ENCODE data around the gene INCA1. TPM values are rescaled to one million over a fixed set of nuclear protein-coding genes. Genes with fewer than 3 reads are reported as not detected.
A peak's percentile ranks its signal among the peaks of the same experiment; 100 is the strongest.
"Not testable (repeated sequence)": the region's sequence is repeated elsewhere in the genome, so short reads cannot be mapped to it uniquely, and the experiment has no call there.

Gene INCA1, protein sequence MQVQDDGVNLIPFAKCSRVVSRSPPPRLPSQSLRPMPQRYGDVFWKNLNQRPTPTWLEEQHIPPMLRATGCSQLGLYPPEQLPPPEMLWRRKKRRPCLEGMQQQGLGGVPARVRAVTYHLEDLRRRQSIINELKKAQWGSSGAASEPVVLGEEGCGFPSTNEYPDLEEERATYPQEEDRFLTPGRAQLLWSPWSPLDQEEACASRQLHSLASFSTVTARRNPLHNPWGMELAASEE
- polyA plus RNA-seq = 1 to 10 TPM in 2 of 3 donors, under 1 TPM in 1; 0.47 to 1.6 (median 1.1) TPM

DNA sequence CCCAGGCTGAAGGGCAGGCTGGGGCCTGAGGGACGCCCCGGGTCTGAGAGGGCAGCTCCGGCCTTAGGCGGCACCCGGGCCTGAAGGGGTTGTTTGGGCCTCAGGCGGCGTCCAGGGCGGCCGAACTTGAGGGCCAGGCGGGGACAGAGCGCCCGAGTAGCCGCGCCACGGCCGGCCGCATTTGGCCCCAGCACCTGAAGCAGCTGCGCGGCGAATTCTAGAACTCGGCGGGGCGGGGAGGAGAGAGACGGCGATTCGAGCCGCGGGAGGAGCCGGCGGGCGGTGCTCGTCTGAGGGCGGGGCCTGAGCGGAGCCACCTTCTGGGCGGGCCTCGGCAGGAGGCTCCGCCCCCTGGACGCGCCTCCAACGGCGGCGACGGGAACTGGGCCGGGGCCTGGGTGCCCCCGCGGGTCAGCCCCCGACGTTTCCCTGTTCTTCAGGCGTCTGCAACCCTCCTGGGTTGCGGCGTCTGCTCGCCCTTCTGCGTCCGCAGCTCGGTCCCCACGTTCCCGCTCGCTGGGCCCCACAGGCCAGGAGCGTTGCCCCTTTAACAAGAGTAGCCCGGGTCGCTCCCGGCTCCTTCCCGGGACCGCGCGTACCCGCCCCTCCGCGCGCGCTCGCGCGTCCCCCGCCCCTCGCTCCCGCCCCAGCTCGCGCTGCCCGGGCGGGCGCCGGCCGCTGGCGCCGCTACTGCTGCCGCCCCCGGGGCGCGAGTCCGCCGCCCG lies at the start of gene INCA1, which contains the start of gene KIF1C:
Gene INCA1, minus strand, starts transcription at position 221 of the 725 bp plus-strand sequence. CDS start 3,085 bp downstream, outside the sequence.
Gene KIF1C, plus strand, starts transcription at position 649 of the 725 bp plus-strand sequence. CDS start 2,297 bp downstream, outside the sequence.
- H3K27ac ChIP-seq (ENCODE audit: low read depth, low read length) = peak within 1 kb of the TSS; percentile 54
- WGBS, 3 donors = 0 to 1% (median 1%) methylated on average over 66 to 93 of the region's 93 CpGs

DNA sequence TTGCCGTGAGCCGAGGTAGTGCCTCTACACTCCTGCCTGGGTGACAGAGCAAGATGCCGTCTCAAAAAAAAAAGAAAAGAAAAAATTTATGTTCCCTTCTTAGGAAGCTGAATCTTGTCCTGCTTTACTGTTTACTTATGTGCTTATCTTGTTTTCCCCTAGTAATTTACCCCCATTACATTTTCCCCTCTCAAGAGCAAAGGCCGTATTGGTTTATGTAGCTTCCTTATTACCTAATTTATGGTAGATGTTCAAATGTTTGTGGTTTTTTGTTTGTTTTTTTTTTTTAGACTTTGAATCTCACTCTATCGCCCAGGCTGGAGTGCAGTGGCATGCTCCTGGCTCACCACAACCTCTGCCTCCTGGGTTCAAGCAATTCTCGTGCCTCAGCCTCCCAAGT lies 48.2 kb upstream of the INCA1 start:
- WGBS, 3 donors = 71 to 92% (median 75%) methylated on average over 6 of the region's 6 CpGs
- no peak overlapping the region for H3K27ac ChIP-seq (ENCODE audit: low read depth, low read length)

DNA sequence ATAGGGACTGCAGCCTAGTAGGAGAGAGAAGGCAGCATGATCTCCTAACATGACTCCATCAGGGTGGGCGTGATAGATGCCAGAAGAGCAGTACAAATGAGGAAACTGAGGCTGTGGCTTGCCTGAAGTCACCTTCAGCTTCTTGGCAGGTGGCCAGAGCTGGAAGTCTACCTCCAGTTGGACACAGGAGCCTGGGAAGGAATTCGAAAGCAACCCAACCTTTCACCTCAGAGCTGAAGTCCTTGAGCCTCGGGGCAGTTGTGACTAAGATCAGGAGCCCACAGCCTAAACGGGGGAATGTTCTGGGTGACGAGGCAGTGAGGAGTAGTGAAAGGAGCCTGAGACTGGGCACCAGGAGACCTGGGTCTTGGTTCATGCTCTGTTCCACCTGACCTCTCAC lies 47.3 kb upstream of the INCA1 start:
- WGBS, 3 donors = 88 to 96% (median 89%) methylated on average over 5 of the region's 5 CpGs

DNA sequence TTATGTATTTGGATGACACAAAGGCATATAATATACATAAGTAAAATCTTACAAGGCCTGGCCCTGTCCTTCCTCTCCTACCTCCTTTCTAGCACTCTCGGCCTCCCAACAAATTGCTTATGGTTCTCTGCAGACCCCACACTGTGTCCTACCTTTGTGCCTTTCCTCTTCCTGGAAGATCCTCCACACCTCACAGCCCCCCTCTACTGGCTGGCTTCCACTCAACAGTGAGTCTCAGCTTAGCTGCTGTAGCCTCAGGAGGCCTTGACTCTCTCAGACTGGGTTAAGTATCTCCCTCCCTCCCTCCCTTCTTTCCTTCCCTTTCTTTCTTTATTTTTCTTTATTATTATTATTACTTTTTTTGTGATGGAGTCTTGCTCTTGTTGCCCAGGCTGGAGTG lies 46.2 kb upstream of the INCA1 start:
- H3K27ac ChIP-seq (ENCODE audit: low read depth, low read length) = no peak overlapping the region
- 91 to 100% (median 98%) methylated on average over 1 of the region's 1 CpG for WGBS, 3 donors

More for the DNA sequence above, 47.3 kb upstream of the INCA1 start:
- no peak overlapping the region for H3K27ac ChIP-seq (ENCODE audit: low read depth, low read length)

DNA sequence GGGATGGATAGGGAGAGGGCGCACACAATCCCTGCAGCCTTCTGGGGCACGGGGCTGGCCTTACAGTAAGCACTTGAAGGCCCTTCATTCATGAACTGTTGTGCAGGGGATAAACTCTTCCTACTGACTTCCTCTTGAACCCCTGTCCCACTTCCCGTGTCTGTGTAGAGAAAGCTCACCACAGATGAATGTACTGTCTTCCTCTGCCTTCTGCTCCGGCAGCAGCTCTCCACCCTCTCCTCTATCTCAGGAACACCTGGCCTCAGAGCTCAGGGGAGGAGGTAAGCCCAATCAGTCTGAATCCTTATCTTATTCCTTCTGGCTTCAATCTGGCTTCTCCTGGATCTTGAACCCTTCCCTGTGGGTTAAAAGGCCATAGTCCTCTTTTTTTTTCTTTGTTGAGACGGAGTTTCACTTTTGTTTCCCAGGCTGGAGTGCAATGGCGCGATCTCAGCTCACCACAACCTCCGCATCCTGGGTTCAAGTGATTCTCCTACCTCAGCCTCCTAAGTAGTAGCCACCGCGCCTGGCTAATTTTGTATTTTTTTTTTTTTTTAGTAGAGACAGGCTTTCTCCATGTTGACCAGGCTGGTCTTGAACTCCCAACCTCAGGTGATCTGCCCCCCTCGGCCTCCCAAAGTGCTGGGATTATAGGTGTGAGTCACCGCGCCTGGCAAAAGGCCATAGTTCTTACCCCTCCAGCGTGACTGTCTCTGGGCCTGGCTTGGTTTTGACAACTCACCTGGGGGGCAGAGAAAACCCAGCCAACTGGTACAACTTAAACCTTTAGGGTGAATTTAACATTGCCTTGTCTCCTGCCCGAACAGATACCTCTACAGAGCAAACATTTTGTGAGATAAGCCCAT lies 45.1 kb upstream of the INCA1 start:
- no peak overlapping the region for H3K27ac ChIP-seq (ENCODE audit: low read depth, low read length)
- 74 to 84% (median 80%) methylated on average over 15 of the region's 15 CpGs for WGBS, 3 donors

DNA sequence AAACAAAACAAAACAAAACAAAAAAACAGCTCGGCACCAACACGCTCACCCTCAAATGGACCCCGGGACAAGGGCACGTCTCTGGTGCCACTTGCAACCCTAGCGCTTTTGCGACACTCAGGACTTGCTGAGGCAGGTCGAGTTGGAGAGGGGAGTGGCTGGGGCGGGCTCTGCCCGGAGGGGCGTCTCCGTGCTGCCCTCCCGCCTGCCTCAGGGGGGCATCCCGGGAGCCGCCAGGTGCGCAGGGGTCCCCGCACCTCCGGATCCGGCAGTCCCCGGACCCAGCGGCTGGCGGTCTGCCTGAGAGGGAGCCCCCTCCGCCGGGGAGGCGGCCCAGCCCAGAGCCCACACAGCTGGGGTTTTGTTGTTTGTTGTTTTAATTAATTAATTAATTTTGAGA lies 38.0 kb upstream of the INCA1 start, which contains the start of gene SLC52A1:
Gene SLC52A1, minus strand, starts transcription at position 112 of the 400 bp plus-strand sequence. CDS start 820 bp downstream, outside the sequence.
- WGBS, 3 donors = 9 to 11% (median 9%) methylated on average over 23 to 24 of the region's 24 CpGs

DNA sequence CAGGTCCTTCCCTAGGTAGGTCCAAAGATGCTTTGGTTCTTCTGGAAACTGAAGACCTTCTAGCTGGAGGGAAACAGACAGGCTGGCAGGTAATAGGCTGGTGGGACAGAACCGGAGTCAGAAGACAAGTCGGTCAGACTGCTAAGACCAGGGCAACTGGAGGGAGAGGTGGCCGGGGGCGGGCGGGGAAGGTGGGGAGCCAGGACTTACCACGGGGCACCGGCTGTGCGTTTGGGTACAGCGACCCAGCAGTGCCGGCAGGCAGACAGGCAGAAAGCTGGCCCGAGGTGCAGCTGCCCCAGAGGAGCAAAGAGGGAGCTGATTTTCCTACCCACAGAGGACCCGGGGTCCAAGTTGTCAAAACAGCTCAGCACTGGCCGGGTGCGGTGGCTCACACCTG lies 37.3 kb upstream of the INCA1 start:
- WGBS, 3 donors = 86 to 89% (median 88%) methylated on average over 14 of the region's 14 CpGs
- H3K27ac ChIP-seq (ENCODE audit: low read depth, low read length) = no peak overlapping the region

More for the DNA sequence above, 38.0 kb upstream of the INCA1 start, which contains the start of gene SLC52A1:
- no peak within 1 kb of the TSS for H3K27ac ChIP-seq (ENCODE audit: low read depth, low read length)

DNA sequence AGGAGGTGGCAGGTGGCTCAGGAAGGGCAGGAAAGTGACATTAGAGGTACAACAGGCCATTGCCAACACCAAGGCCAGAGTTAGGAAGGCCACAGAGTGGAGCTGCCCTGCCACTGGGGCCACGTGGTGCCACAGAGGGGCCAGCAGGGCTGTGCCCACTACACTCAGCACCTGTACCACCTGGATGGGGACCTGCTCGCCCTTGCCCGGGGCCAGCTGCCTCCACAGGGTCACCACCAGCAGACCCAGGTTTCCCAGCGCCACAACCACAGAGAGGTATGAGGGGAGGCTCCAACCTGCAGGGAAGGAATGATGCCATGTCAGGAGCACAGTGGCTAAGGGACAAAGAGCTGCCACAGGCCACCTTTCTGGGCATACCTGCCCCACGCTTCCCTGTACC lies 36.7 kb upstream of the INCA1 start:
- 86 to 98% (median 93%) methylated on average over 5 of the region's 5 CpGs for WGBS, 3 donors

DNA sequence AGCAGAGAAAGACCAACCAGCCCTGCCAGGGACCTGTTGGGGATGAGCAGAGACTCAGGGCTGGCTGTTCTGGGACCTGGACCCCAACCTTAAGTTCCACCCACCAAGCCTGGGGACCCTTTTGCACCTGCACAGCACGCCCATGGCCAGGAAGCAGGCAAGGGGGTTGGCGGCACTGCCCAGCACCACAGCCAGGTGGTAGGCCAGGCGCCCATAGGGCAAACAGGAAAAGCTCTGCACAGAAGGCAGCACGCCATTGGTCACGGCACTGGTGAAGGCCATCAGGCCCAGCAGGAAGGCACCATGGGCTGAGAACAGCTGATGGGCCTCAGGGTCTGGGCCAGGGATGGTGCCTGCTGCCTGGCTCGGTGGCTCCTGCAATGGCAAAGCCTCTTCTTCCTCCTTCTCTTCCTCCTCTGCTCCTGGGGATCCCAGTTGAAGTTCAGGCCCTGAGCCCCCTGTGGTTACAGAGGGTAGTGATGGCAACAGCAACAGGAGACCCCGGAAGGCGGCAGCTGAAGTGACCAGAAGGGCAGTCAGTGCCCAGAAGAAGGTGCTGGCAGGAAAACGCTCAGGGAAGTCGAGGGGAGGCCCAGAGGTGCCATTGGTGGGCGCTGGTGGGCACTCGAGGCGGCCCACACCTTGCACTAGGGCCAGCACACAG lies 36.2 kb upstream of the INCA1 start:
- no peak overlapping the region for H3K27ac ChIP-seq (ENCODE audit: low read depth, low read length)
- 85 to 95% (median 92%) methylated on average over 13 of the region's 13 CpGs for WGBS, 3 donors

More for the DNA sequence above, 36.7 kb upstream of the INCA1 start:
- no peak overlapping the region for H3K27ac ChIP-seq (ENCODE audit: low read depth, low read length)

DNA sequence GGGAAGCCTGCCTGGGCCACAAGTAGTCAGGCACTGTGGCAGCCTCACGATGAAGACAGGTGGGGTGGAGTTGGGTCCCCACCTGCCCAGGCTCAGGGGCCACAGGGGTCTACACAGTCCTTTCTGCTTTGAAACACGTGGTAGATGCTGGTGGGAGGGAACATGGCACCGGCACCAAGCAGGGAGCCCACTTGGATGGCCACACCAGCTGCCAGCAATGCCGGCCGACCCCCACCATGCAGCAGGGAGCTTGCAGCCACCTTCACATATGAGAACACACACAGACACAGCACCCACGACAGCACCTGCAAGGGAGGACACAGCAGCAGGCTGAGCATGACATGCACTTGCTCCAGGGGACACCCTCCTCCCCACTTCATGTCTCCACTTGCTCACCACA lies 35.5 kb upstream of the INCA1 start:
- no peak overlapping the region for H3K27ac ChIP-seq (ENCODE audit: low read depth, low read length)
- 87 to 95% (median 94%) methylated on average over 6 of the region's 6 CpGs for WGBS, 3 donors

DNA sequence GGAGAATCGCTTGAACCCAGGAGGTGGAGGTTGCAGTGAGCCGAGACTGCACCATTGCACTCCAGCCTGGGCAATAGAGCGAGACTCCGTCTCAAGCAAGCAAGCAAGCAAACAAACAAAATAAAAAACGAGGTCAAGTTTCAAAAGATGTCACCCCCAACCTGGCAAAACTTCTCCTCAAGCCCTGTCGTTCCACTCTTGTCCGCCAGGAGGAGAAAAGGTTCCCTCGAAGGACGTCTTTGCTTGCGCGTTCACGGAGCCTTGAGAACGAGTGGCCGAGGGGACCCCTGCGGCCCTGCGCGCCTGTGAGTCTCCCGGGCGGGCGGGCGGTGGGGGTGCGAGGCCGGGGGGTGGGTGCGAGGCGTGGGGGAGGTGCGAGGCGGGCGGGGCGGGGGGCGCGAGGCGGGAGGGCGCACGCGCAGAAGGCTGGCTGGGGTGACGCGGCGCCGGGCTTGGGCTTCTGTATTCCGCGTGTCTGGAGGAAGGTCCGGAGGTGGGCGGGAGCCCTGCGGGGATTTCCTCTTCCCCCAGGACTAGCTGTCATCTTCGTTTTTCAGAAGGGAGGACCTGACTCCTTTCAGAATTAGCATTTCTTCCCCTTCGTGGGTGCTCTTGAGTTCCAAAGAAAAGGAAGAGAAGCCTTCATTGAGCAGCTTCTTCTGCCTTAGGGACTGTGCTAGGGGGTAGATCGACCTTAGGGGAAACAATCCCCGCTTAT lies 34.2 kb upstream of the INCA1 start:
- WGBS, 3 donors = 3 to 4% (median 3%) methylated on average over 40 to 48 of the region's 48 CpGs
- H3K27ac ChIP-seq (ENCODE audit: low read depth, low read length) = no peak overlapping the region

DNA sequence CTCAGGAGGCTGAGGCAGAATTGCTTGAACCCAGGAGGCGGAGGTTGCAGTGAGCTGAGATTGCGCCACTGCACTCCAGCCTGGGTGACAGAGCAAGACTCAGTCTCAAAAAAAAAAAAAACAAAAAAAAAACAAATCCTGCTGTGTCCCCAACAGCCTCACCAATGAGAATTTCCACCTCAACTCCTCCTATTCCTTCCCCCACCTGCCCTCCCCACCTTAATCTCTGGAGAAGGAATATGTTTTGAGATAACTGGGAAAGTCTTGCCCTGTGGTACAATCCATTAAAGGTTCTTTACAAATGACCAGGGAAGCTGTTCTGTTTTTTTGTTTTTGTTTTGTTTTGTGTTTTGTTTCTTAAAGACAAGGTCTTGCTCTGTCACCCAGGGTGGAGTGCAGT lies 32.8 kb upstream of the INCA1 start:
- 59 to 73% (median 70%) methylated on average over 2 of the region's 2 CpGs for WGBS, 3 donors
- H3K27ac ChIP-seq (ENCODE audit: low read depth, low read length) = not testable (repeated sequence)

DNA sequence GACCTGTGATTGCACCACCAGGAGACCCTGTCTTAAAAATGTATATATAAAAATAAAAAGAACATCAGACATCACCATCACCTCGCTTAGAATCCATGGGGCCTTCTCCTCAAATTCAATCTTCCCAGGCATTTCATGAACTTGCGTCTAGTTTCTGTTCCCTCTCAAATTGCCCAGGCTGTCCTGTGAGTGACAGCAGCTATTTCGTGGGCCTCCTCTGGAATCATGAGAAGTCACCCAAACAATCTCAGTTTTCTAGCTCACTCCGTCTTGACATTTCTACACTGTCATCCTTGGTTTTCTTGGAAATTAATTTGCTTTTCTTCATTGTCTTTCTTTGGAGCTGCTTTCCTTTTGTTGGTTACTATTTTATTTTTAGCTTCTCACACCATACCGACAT lies 30.6 kb upstream of the INCA1 start:
- 75 to 81% (median 78%) methylated on average over 5 of the region's 5 CpGs for WGBS, 3 donors
- no peak overlapping the region for H3K27ac ChIP-seq (ENCODE audit: low read depth, low read length)

DNA sequence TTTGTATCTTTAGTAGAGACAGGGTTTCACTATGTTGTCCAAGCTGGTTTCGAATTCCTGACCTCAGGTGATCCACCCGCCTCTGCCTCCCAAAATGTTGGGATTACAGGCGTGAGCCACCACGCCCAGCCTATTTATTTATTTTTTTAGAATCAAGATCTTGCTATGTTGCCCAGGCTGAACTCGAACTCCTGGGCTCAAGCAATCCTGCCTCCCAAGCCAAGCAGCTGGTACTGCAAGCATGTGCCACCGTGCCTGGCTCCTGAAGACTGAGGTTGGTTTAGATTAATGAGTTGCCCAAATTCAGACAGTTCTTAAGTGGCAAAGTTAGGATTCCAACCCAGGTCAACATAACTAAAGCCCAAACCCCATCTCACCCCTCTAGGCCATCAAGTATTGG lies 30.0 kb upstream of the INCA1 start:
- 82 to 91% (median 90%) methylated on average over 6 of the region's 6 CpGs for WGBS, 3 donors
- no peak overlapping the region for H3K27ac ChIP-seq (ENCODE audit: low read depth, low read length)

DNA sequence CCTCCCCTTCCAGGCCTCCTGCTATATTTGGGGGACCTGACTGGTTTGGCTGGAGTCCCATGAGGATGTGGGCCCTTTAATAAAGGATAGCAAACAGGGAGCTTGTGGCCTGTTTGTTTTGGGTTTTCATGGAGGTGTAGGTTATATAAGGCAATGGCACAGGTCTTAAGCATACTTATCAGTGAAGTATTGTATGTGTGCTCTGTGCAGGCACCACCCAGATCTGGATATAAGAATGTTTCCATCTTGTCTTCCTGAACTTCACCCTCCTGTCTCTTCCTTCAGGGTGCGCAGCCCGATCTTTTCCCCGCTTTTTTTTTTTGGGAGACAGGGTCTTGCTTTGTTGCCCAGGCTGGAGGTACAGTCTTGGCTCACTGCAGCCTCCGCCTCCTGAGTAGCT lies 27.3 kb upstream of the INCA1 start:
- no peak overlapping the region for H3K27ac ChIP-seq (ENCODE audit: low read depth, low read length)
- 87 to 98% (median 93%) methylated on average over 4 of the region's 4 CpGs for WGBS, 3 donors

DNA sequence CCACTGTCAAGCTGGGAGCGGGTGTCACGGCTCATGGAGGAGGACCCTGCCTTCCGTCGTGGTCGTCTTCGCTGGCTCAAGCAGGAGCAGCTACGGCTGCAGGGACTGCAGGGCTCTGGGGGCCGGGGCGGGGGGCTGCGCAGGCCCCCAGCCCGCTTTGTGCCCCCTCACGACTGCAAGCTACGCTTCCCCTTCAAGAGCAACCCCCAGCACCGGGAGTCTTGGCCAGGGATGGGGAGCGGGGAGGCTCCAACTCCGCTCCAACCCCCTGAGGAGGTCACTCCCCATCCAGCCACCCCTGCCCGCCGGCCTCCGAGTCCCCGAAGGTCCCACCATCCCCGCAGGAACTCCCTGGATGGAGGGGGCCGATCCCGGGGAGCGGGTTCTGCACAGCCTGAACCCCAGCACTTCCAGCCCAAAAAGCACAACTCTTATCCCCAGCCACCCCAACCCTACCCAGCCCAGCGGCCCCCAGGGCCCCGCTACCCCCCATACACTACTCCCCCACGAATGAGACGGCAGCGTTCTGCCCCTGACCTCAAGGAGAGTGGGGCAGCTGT lies 26.3 kb upstream of the INCA1 start:
- 85 to 91% (median 90%) methylated on average over 21 to 29 of the region's 29 CpGs for WGBS, 3 donors
- no peak overlapping the region for H3K27ac ChIP-seq (ENCODE audit: low read depth, low read length)

DNA sequence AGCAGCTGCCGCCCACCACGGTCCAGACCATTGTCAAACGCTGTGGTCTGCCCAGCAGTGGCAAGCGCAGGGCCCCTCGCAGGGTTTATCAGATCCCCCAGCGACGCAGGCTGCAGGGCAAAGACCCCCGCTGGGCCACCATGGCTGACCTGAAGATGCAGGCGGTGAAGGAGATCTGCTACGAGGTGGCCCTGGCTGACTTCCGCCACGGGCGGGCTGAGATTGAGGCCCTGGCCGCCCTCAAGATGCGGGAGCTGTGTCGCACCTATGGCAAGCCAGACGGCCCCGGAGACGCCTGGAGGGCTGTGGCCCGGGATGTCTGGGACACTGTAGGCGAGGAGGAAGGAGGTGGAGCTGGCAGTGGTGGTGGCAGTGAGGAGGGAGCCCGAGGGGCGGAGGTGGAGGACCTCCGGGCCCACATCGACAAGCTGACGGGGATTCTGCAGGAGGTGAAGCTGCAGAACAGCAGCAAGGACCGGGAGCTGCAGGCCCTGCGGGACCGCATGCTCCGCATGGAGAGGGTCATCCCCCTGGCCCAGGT lies 24.9 kb upstream of the INCA1 start:
- no peak overlapping the region for H3K27ac ChIP-seq (ENCODE audit: low read depth, low read length)
- WGBS, 3 donors = 95 to 96% (median 95%) methylated on average over 27 to 30 of the region's 30 CpGs

Data from adipose tissue (tissue), 3 donors.